Thoracic aorta (tissue), 2 donors: Measurements from ENCODE around the gene RPS17. TPM values are rescaled to one million over a fixed set of nuclear protein-coding genes. Genes with fewer than 3 reads are reported as not detected.
A peak's percentile ranks its signal among the peaks of the same experiment; 100 is the strongest.

Source experiments
- ATAC-seq: fragments of 150-250 bp; one replicate; pipeline ENCODE4 v1.8.0; 2017; ENCODE audit warnings: low read depth; ENCODE audit not compliant: insufficient number of reproducible peaks, low FRiP score
- DNase-seq: peaks from one replicate; pipeline ENCODE4 v3.0.0-alpha.2; 2020; ENCODE audit warnings: low spot score
- H3K27ac ChIP-seq, 2 donors: fragments of 200-600 bp; sonication (generic); 1 replicate in 1 of 2; 2 replicates in 1 of 2; pipeline ENCODE4 v1.5.1; 2016; ENCODE audit warnings: mild to moderate bottlenecking in 2 of 2, moderate library complexity in 2 of 2
- H3K27me3 ChIP-seq: fragments of 200-600 bp; sonication (generic); replicated peaks from 2 replicates; pipeline ENCODE4 v1.6.0; 2016; ENCODE audit warnings: mild to moderate bottlenecking; ENCODE audit not compliant: insufficient read depth
- H3K36me3 ChIP-seq: fragments of 200-600 bp; sonication (generic); one replicate; pipeline ENCODE4 v1.5.1; 2016
- H3K4me1 ChIP-seq, 2 donors: fragments of 200-600 bp; sonication (generic); 1 replicate in 1 of 2; 2 replicates in 1 of 2; pipeline versions ENCODE4 v1.5.1 to v1.6.0; 2016; ENCODE audit warnings: low read depth in 2 of 2, mild to moderate bottlenecking in 1 of 2; ENCODE audit not compliant: control insufficient read depth in 1 of 2
- H3K4me3 ChIP-seq: fragments of 200-600 bp; sonication (generic); 2 replicates; pipeline ENCODE4 v1.5.1; 2016; ENCODE audit warnings: mild to moderate bottlenecking
- H3K9me3 ChIP-seq: fragments of 200-600 bp; sonication (generic); 2 replicates; pipeline ENCODE4 v1.5.1; 2016
- CTCF ChIP-seq: fragments of 200-600 bp; sonication (generic); IDR thresholded peaks from one replicate; pipeline ENCODE4 v1.5.1; 2019; ENCODE audit warnings: antibody characterized with exemption
- total RNA-seq, 2 donors: library from RNA; depleted of rRNA; stranded (reverse); fragments of >200 nt; gene quantifications; one replicate each; pipeline versions ENCODE4 v1.1.0 to v1.2.3, GENCODE V29; 2016

Gene RPS17
- 1,000 to 10,000 TPM in 1 of 2 donors, 100 to 1,000 TPM in 1; 887 to 1,033 TPM for total RNA-seq

GRCh38 chr15:82540055-82540983, at the start of gene RPS17:
TSS of gene RPS17 (minus strand) at chr15:82540457. CDS start at chr15:82540428, 29 bp downstream.
- peak within 1 kb of the TSS; percentile 84 for H3K4me3 ChIP-seq
- ATAC-seq (peak; percentile 94), DNase-seq (peak; percentile 81)
- TF ChIP-seq CTCF = peak; percentile 99
- H3K9me3 ChIP-seq = no peaks in the 10 kb centered on the region
- peak within 1 kb of the TSS; percentile 89 to 95 for H3K27ac ChIP-seq
- H3K27me3 ChIP-seq = no peaks in the 10 kb centered on the region
- H3K4me1 ChIP-seq = peaks cover 7 to 17% of the 10 kb centered on the region in 2 donors
- peaks cover 23% of the 10 kb centered on the region for H3K36me3 ChIP-seq

- no peaks in the 10 kb centered on the region for H3K36me3 ChIP-seq
- H3K4me1 ChIP-seq = no peaks in the 10 kb centered on the region
- no peaks in the 10 kb centered on the region for H3K27me3 ChIP-seq
- no peak overlapping the region for H3K4me3 ChIP-seq
- no peaks in the 10 kb centered on the region for H3K9me3 ChIP-seq
- DNase-seq = no peak
- TF ChIP-seq CTCF = no peak
- H3K27ac ChIP-seq = no peak overlapping the region
- no peak for ATAC-seq
These were observed 47.5 kb upstream of the RPS17 start for GRCh38 chr15:82587805-82588204.

- ATAC-seq = no peak
- no peak overlapping the region for H3K27ac ChIP-seq
- H3K9me3 ChIP-seq = no peaks in the 10 kb centered on the region
- TF ChIP-seq CTCF = no peak
- no peaks in the 10 kb centered on the region for H3K27me3 ChIP-seq
- no peaks in the 10 kb centered on the region for H3K36me3 ChIP-seq
- no peaks in the 10 kb centered on the region for H3K4me1 ChIP-seq
- no peak overlapping the region for H3K4me3 ChIP-seq
- DNase-seq = no peak
These were observed 44.8 kb upstream of the RPS17 start for GRCh38 chr15:82585072-82585471.

- Histone ChIP-seq H3K27ac (no peak overlapping the region), H3K4me3 (no peak overlapping the region), H3K27me3 (no peaks in the 10 kb centered on the region), H3K36me3 (no peaks in the 10 kb centered on the region), H3K9me3 (no peaks in the 10 kb centered on the region), H3K4me1 (no peaks in the 10 kb centered on the region)
- no peak for ATAC-seq
- DNase-seq = no peak
- no peak for TF ChIP-seq CTCF
These were observed 40.5 kb upstream of the RPS17 start for GRCh38 chr15:82580713-82581112.

- TF ChIP-seq CTCF = no peak
- no peak overlapping the region for H3K4me3 ChIP-seq
- peaks cover 7 to 15% of the 10 kb centered on the region in 2 donors for H3K4me1 ChIP-seq
- H3K9me3 ChIP-seq = no peaks in the 10 kb centered on the region
- ATAC-seq (no peak), DNase-seq (no peak)
- H3K27me3 ChIP-seq = no peaks in the 10 kb centered on the region
- no peaks in the 10 kb centered on the region for H3K36me3 ChIP-seq
- no peak overlapping the region for H3K27ac ChIP-seq
These were observed 35.1 kb upstream of the RPS17 start for GRCh38 chr15:82575335-82575734.
